NCI-H2081 (cell line): ENCODE results near the gene TLCD1.
"Not testable (repeated sequence)": the region's sequence is repeated elsewhere in the genome, so short reads cannot be mapped to it uniquely, and the experiment has no call there.

Experiments
- DNase-seq, 2 experiments: peaks; one replicate each; lab custom pipeline; 2025; lab: John Stamatoyannopoulos, UW

The TLCD1 gene

GRCh38 chr17:28728364-28729200 lies 2.5 kb upstream of the TLCD1 start, which contains the start of gene NEK8:
TSS of gene NEK8 (plus strand) at chr17:28728788. CDS start at chr17:28728814, 26 bp downstream.
- DNase-seq = peak; percentile 74 to 78

GRCh38 chr17:28726627-28727491 lies 826 bp upstream of the TLCD1 start:
- DNase-seq = peak; percentile 67 to 84

- DNase-seq = peak; percentile 50 to 83
Observed at GRCh38 chr17:28725660-28726225, 290 bp downstream of the TLCD1 start.

- peak in 1 of 2 experiments; percentile 37 for DNase-seq
Observed at GRCh38 chr17:28725166-28725659, 820 bp downstream of the TLCD1 start.

- DNase-seq = no peak
Observed at GRCh38 chr17:28724500-28725165, 1.4 kb downstream of the TLCD1 start.

GRCh38 chr17:28723836-28724499 lies 2.1 kb downstream of the TLCD1 start:
- not testable (repeated sequence) for DNase-seq

- DNase-seq = no peak
Observed at GRCh38 chr17:28723159-28723835, 2.7 kb downstream of the TLCD1 start.

- no peak for DNase-seq
Observed at GRCh38 chr17:28722417-28723158, 3.4 kb downstream of the TLCD1 start.

GRCh38 chr17:28720997-28721329 lies 5.1 kb downstream of the TLCD1 start:
- DNase-seq = not testable (repeated sequence)

- DNase-seq = peak in 1 of 2 experiments; percentile 15
Observed at GRCh38 chr17:28720247-28720996, 5.6 kb downstream of the TLCD1 start.

GRCh38 chr17:28719021-28719433 lies 7.0 kb downstream of the TLCD1 start:
- DNase-seq = no peak

GRCh38 chr17:28718333-28719020 lies 7.6 kb downstream of the TLCD1 start:
- DNase-seq = no peak

- no peak for DNase-seq
Observed at GRCh38 chr17:28717578-28718332, 8.3 kb downstream of the TLCD1 start, which contains the start of gene RAB34. TSS of gene RAB34 (minus strand) at chr17:28717868. CDS start at chr17:28717266, 602 bp downstream.

GRCh38 chr17:28716740-28717577 lies 9.1 kb downstream of the TLCD1 start:
- DNase-seq = no peak

GRCh38 chr17:28715217-28715616 lies 10.8 kb downstream of the TLCD1 start:
- no peak for DNase-seq

- no peak for DNase-seq
Observed at GRCh38 chr17:28714281-28714680, 11.8 kb downstream of the TLCD1 start.
